Loucy (cell line): Measurements from ENCODE around the gene ARHGAP27.

ENCODE experiments used
- EZH2phosphoT487 ChIP-seq: fragments of 200-600 bp; IDR thresholded peaks from 2 replicates; pipeline ENCODE4 v1.6.1; 2018; ENCODE audit warnings: antibody characterized with exemption, mild to moderate bottlenecking, moderate library complexity, borderline replicate concordance
- TF ChIP-seq, protein P1 (sequence below): fragments of 200-600 bp; sonication (generic); conservative IDR thresholded peaks from 2 replicates; pipeline ENCODE4 v1.5.1; 2014; ENCODE audit warnings: mild to moderate bottlenecking, antibody characterized with exemption, low read length

DNA sequence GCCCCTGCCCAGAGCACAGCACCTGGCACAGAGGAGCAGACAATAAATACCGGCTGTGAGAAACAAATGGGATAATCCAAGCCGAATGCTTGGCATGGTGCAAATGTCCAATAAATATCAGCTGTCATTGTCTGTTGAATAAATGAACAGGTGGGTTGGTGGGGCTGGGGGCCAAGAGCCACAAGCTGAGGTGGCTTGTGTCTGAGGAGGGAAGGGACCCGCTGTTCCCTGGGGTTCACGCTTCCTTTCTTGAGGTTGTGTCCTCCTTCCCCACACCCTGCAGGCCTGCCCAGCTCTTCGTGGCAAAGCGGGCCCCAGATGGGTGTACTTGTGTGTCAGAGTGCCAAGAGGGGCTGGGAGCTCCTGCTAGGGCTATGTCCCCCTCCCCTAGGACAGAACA, 38.6 kb downstream of the ARHGAP27 start:
- TF ChIP-seq, protein P1, sequence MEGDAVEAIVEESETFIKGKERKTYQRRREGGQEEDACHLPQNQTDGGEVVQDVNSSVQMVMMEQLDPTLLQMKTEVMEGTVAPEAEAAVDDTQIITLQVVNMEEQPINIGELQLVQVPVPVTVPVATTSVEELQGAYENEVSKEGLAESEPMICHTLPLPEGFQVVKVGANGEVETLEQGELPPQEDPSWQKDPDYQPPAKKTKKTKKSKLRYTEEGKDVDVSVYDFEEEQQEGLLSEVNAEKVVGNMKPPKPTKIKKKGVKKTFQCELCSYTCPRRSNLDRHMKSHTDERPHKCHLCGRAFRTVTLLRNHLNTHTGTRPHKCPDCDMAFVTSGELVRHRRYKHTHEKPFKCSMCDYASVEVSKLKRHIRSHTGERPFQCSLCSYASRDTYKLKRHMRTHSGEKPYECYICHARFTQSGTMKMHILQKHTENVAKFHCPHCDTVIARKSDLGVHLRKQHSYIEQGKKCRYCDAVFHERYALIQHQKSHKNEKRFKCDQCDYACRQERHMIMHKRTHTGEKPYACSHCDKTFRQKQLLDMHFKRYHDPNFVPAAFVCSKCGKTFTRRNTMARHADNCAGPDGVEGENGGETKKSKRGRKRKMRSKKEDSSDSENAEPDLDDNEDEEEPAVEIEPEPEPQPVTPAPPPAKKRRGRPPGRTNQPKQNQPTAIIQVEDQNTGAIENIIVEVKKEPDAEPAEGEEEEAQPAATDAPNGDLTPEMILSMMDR: no peak
- no peak for TF ChIP-seq EZH2phosphoT487
